AG04450 (cell line): ENCODE data around the gene HPX. TPM values are rescaled to one million over a fixed set of nuclear protein-coding genes. Genes with fewer than 3 reads are reported as not detected.
A peak's percentile ranks its signal among the peaks of the same experiment; 100 is the strongest.

Experiments used
- CTCF ChIA-PET: fragments of 300-600, 350-600 bp; formaldehyde crosslinking; extraction: SDS; loops from one replicate; lab custom pipeline; 2022; ENCODE audit warnings: antibody characterized with exemption, inconsistent platforms; lab: Charles Lee
- POLR2A ChIA-PET: fragments of 350-600 bp; formaldehyde crosslinking; extraction: SDS; loops from one replicate; lab custom pipeline; 2021; ENCODE audit warnings: antibody characterized with exemption, inconsistent platforms; lab: Yijun Ruan, JAX
- DNase-seq: peaks from one replicate; pipeline ENCODE4 v3.0.0-alpha.2; 2011; ENCODE audit warnings: low read depth, low spot score
- H3K27ac ChIP-seq: one replicate; pipeline ENCODE4 v1.5.1; 2012; ENCODE audit warnings: low read depth, low read length, control low read depth
- H3K27me3 ChIP-seq: one replicate; pipeline ENCODE4 v1.6.0; 2012; ENCODE audit warnings: low read length; ENCODE audit not compliant: control insufficient read depth, insufficient read depth
- H3K4me3 ChIP-seq: 2 replicates; pipeline ENCODE4 v1.5.1; 2011; ENCODE audit warnings: mild to moderate bottlenecking, low read depth, low read length, control low read depth
- H3K9me3 ChIP-seq: 2 replicates; pipeline ENCODE4 v1.5.1; 2012; ENCODE audit warnings: low read length; ENCODE audit not compliant: control insufficient read depth, insufficient read depth
- polyA plus RNA-seq: library from polyadenylated mRNA; depleted of rRNA; stranded (reverse); fragments of >200 nt; gene quantifications from 2 replicates; pipeline ENCODE4 v1.2.3, GENCODE V29; 2011
- TF ChIP-seq, protein P1 (sequence below): IDR thresholded peaks from 2 replicates; pipeline ENCODE4 v1.5.1; 2011; ENCODE audit warnings: low read depth, low read length, control low read depth, inconsistent platforms

Gene HPX
- polyA plus RNA-seq, 1 experiment: 0.32 TPM

DNA sequence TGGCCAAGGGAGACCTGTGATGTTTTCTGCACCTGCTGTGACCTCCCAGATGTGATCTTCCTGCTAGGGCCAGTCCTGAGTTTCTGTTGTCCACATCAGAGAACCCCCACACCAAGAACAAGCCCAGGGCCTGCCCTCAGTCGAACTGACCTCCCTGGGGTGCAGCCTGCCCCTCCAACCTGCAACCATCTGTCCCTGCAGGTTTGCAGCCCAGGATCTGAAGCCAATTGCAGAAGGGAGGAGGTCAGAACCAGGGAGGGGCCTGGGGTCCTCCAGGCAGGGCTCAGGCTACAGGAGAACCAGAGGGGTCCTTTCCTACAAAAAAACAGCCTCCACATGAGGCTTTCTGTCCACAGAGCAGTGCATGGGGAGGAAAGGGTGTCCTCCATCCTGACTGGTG, 32.1 kb upstream of the HPX start:
- H3K27ac ChIP-seq: no peak overlapping the region
- H3K9me3 ChIP-seq: no peaks in the 10 kb centered on the region; the same call in 1 of the 2 replicates
- H3K27me3 ChIP-seq: no peaks in the 10 kb centered on the region
- DNase-seq: no peak
- H3K4me3 ChIP-seq: peak overlapping the region; percentile 84
- ChIA-PET POLR2A (interaction anchor here (1.0 to 2.3 kb wide), 4 partner anchors 9 to 210 kb away, joined by 3 to 9 read pairs (median 3); partner anchors contain the start of genes APBB1 and MRPL17), CTCF (interaction anchor here (2.1 to 5.0 kb wide), 2 partner anchors 29 to 95 kb away, joined by 7 to 44 read pairs; no protein-coding TSS in a partner anchor)
- TF ChIP-seq, protein P1, sequence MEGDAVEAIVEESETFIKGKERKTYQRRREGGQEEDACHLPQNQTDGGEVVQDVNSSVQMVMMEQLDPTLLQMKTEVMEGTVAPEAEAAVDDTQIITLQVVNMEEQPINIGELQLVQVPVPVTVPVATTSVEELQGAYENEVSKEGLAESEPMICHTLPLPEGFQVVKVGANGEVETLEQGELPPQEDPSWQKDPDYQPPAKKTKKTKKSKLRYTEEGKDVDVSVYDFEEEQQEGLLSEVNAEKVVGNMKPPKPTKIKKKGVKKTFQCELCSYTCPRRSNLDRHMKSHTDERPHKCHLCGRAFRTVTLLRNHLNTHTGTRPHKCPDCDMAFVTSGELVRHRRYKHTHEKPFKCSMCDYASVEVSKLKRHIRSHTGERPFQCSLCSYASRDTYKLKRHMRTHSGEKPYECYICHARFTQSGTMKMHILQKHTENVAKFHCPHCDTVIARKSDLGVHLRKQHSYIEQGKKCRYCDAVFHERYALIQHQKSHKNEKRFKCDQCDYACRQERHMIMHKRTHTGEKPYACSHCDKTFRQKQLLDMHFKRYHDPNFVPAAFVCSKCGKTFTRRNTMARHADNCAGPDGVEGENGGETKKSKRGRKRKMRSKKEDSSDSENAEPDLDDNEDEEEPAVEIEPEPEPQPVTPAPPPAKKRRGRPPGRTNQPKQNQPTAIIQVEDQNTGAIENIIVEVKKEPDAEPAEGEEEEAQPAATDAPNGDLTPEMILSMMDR: no peak

DNA sequence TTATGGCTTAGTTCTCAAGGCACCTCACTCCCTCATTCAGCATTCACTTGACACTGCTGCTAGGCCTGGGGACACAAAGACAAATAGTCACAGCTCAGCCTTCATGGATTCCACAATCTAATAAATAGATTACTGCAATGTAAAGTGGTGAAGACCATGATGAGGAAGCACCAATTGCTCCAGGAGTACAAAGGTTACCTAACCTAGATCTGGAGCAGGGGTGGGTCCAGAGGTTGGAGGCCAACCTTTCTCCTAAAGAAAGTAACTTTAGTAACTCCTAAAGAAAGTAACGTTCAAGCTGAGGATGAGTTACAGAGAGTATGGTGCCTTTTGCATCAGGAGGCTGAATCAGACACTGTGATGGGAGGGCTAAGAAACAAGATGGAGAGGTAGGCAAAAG, 28.8 kb upstream of the HPX start:
- Histone ChIP-seq H3K27ac (no peak overlapping the region), H3K27me3 (no peaks in the 10 kb centered on the region), H3K4me3 (no peak overlapping the region), H3K9me3 (no peaks in the 10 kb centered on the region; the same call in 1 of the 2 replicates)
- TF ChIP-seq, protein P1: no peak
- ChIA-PET CTCF (interaction anchor here (0.8 to 2.3 kb wide), 4 partner anchors 26 to 213 kb away, joined by 3 to 17 read pairs (median 9); partner anchors contain the start of gene MRPL17), POLR2A (interaction anchor here (1.8 kb wide), 1 partner anchor 50 kb away, joined by 4 read pairs; the partner anchor contains the start of gene APBB1)
- no peak for DNase-seq

DNA sequence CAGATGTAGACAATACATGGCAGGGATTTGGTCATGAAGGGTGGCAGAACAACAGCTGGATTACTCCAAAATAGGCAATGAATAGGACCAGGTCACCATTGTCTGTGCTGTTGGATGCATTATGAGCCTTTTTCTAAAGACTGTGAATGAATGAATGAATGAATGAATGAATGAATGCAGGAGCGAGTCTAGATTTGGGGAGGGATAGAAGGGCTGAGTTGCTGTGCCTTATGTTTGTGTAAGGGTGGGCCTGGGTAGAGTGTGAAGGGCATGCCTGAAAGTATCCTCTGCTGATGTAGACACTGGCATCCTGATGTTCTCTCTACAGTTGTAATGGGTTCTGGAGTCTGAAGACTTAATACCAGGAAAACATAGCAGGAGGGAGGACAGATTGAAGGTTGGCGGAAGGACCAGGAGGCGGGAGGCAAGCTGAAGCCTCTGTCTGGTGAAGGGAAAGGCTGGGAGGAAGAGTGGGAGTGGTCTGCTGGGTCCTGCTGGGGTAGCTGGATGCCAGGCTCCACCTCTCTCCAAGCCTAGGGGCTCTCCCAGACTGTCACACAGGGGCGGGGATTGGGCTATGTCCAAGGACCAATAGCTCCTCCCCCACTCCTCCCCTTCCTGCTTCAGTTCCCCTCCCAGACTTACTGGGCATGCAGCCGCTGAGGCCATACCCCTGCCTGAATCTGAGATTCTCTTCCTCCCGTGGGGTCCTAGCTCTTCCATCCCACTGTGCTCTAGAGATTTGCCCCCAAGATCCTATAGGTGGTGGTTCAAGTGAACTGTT, 28.1 kb upstream of the HPX start:
- CTCF ChIA-PET: interaction anchor here (0.6 to 2.3 kb wide), 6 partner anchors 25 to 214 kb away, joined by 3 to 17 read pairs (median 4); partner anchors contain the start of gene MRPL17
- no peak overlapping the region for H3K27ac ChIP-seq

DNA sequence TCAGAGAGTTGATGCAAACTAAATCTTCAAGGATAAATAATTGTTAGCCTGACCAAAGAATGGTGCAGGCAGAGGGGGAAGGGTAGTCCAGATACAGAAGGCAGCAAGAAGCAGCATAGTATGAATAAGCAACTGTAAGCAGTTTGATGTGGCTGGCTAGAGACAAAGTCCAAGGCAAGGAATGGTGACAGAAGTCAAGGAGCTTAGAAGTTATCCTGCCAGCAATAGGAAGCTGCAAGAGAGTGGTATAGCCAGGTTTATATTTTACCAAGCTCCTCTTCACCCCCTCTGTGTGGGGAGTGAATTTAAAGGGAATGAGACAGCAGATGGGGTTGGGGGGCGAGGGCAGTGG, 18.3 kb upstream of the HPX start:
- TF ChIP-seq, protein P1: no peak
- H3K27ac ChIP-seq: no peak overlapping the region
- H3K27me3 ChIP-seq: no peaks in the 10 kb centered on the region
- no peaks in the 10 kb centered on the region; the same call in 1 of the 2 replicates for H3K9me3 ChIP-seq
- no peak overlapping the region for H3K4me3 ChIP-seq
- DNase-seq: no peak
- ChIA-PET POLR2A (no interaction called here), CTCF (interaction anchor here (0.7 to 1.1 kb wide), 2 partner anchors 20 to 96 kb away, joined by 3 read pairs; no protein-coding TSS in a partner anchor)

More for the DNA sequence above, 28.1 kb upstream of the HPX start:
- Histone ChIP-seq H3K4me3 (no peak overlapping the region), H3K9me3 (no peaks in the 10 kb centered on the region; the same call in 1 of the 2 replicates), H3K27me3 (no peaks in the 10 kb centered on the region)
- POLR2A ChIA-PET: interaction anchor here (1.8 kb wide), 1 partner anchor 50 kb away, joined by 4 read pairs; the partner anchor contains the start of gene APBB1
- TF ChIP-seq, protein P1: no peak
- peak; percentile 57 for DNase-seq
